ENCODE data around the gene PDE8A. TPM values are rescaled to one million over a fixed set of nuclear protein-coding genes. Genes with fewer than 3 reads are reported as not detected.

Gene PDE8A
- total and polyA plus RNA-seq, 11 donors: 9.4 to 21.5 (median 15.9) TPM

DNA sequence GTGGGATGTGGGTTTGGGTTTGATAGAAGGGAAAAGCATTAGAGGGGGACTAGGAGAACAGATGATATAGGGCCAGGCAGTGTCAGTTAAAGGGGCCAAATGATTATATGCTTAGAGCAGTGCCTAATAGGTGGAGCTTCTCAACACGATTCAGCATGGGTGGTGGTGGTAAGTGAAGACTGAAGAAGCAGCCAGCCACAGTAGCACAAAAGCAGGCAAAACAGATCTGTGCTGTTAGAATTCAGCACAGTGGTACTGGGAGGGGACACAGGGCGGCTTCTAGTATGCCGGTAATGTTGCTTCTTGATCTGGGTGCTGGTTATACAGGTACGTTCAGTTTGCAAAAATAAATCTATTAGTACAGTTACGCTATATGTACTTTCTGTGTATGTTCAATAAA lies 25.5 kb downstream of the PDE8A start:
- WGBS, 4 donors: 76 to 88% (median 86%) methylated on average over 5 of the region's 5 CpGs
- Histone ChIP-seq H3K9me3 (no peaks in the 10 kb centered on the region), H3K36me3 (no peaks in the 10 kb centered on the region), H3K27me3 (no peaks in the 10 kb centered on the region), H3K4me3 (no peak overlapping the region), H3K4me1 (peaks cover 21 to 87% (median 61%) of the 10 kb centered on the region in 12 donors), H3K27ac (peak overlapping the region in 2 of 12 donors; percentile 1 to 43)
- intact Hi-C loops (cut with DNase I): loop anchor here in 3 of 10 donors (1.0 to 10.0 kb wide), 2 partner anchors 19 to 52 kb away; no protein-coding TSS in a partner anchor
- ATAC-seq (no peak), DNase-seq (no peak)
- TF ChIP-seq POLR2A (IDR thresholded peaks at IDR 0.05): no peak
- TF ChIP-seq, protein P1, sequence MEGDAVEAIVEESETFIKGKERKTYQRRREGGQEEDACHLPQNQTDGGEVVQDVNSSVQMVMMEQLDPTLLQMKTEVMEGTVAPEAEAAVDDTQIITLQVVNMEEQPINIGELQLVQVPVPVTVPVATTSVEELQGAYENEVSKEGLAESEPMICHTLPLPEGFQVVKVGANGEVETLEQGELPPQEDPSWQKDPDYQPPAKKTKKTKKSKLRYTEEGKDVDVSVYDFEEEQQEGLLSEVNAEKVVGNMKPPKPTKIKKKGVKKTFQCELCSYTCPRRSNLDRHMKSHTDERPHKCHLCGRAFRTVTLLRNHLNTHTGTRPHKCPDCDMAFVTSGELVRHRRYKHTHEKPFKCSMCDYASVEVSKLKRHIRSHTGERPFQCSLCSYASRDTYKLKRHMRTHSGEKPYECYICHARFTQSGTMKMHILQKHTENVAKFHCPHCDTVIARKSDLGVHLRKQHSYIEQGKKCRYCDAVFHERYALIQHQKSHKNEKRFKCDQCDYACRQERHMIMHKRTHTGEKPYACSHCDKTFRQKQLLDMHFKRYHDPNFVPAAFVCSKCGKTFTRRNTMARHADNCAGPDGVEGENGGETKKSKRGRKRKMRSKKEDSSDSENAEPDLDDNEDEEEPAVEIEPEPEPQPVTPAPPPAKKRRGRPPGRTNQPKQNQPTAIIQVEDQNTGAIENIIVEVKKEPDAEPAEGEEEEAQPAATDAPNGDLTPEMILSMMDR (IDR thresholded peaks at IDR 0.05): no peak

DNA sequence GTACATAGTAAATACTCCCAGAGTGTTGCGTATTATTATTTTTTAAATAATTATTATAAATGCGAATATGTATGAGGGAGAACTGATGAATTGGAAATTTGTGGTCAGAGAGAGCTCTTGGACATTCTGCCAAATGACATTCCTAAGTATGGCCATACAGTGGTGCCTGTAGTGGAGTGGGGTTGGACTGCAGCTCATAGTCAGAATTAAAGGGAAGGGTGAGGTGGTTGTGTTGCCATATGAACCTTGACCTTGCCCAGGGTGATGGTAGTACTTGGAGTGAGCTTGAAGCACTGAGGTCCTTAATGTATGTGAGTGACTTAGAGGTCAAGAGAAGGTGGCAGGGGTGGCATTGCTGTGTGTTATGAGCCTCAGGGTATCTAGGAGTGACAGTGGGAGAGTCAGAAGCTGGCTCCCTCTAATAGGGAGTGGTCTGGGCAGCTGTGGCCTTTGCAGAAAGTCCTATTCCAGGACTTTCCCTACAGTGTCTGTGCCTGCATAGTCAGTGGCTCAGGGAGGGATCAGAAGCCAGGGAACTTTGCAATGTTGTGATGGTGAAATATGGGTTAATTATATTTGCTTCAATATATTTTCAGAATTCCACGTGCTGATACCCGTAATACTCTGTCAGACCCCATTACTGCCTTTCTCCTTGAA lies 26.2 kb downstream of the PDE8A start:
- WGBS, 4 donors: 62 to 96% (median 90%) methylated on average over 4 of the region's 4 CpGs
- Histone ChIP-seq H3K27me3 (no peaks in the 10 kb centered on the region), H3K27ac (peak overlapping the region in 7 of 12 donors; percentile 20 to 84 (median 43)), H3K36me3 (no peaks in the 10 kb centered on the region), H3K4me1 (peaks cover 21 to 80% (median 59%) of the 10 kb centered on the region in 12 donors), H3K9me3 (no peaks in the 10 kb centered on the region), H3K4me3 (no peak overlapping the region)
- TF ChIP-seq, protein P1 (IDR thresholded peaks at IDR 0.05): no peak
- no peak for TF ChIP-seq POLR2A (IDR thresholded peaks at IDR 0.05)
- intact Hi-C loops (cut with DNase I): loop anchor here in 3 of 10 donors (1.0 to 10.0 kb wide), 2 partner anchors 18 to 53 kb away; no protein-coding TSS in a partner anchor
- ATAC-seq: peak in 1 of 4 donors; percentile 14
- DNase-seq: no peak

DNA sequence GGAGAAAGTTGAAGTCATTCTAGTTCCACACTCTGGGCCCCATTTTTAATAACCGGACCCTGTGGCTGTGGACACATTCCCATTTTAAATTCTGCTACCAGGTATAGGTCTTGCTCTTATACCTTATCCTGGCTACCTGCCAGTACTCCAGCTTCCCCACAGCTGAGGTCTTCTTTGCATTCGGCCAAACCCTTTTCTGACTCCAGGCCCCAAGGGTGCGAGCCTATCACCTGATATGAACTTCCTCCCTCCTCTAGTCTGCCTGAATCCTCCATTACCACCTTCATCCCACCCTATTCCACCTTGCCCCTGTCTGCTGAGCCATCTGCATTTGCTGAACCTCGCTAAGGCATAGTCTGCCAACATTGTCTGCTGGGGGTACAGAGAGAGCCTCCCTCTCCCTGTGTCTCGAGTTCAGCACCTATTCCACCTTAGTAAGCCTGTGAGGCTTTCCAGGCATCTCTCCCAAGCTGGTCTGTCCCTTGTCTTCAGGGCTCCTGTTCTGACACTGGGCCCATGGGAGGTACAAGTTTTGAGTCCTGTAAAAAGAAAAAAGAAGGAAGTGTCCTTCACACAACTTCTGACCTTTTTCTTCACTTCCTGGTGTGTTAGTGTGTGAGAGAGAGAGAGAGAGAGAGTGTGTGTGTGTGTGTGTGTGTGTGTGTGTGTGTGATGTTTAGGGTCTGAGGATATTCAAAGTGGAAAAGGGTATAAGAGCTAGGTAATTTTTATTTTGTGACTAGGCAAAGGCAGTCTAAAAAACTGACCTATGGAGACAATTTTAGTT lies 27.0 kb downstream of the PDE8A start:
- H3K9me3 ChIP-seq: no peaks in the 10 kb centered on the region
- ATAC-seq (peak in 2 of 4 donors; percentile 3 to 10), DNase-seq (no peak)
- no peak for TF ChIP-seq POLR2A (IDR thresholded peaks at IDR 0.05)
- TF ChIP-seq, protein P1 (IDR thresholded peaks at IDR 0.05): no peak
- H3K36me3 ChIP-seq: no peaks in the 10 kb centered on the region
- H3K4me1 ChIP-seq: peaks cover 21 to 72% (median 54%) of the 10 kb centered on the region in 12 donors
- H3K27ac ChIP-seq: peak overlapping the region in 10 of 12 donors; percentile 20 to 84 (median 50)
- 59 to 73% (median 68%) methylated on average over 5 of the region's 5 CpGs for WGBS, 4 donors
- H3K4me3 ChIP-seq: no peak overlapping the region
- intact Hi-C loops (cut with DNase I): loop anchor here in 2 of 10 donors (10.0 kb wide), 1 partner anchor 54 kb away; no protein-coding TSS in a partner anchor
- H3K27me3 ChIP-seq: no peaks in the 10 kb centered on the region

DNA sequence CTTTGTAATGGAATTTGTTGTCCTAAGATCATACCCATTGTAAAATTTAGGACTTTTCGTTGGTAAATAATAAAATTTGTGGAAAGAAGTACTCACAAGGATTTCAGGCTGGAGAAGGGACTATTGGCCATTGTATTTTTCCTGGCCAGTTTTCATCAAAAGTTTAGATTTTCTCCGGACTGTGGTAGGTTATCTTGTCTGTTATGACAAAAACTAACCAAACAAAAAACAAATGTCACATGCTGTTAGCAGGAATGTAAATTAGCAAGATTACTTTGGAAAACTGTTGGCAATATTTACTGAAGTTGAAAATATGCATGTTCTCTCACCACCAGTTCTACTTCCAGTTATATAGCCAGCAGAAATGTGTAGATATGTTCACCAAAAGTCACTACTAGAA lies 27.8 kb downstream of the PDE8A start:
- TF ChIP-seq POLR2A (IDR thresholded peaks at IDR 0.05): no peak
- TF ChIP-seq, protein P1 (IDR thresholded peaks at IDR 0.05): no peak
- 60 to 71% (median 68%) methylated on average over 2 of the region's 2 CpGs for WGBS, 4 donors
- Histone ChIP-seq H3K9me3 (no peaks in the 10 kb centered on the region), H3K4me3 (no peak overlapping the region), H3K4me1 (peaks cover 21 to 67% (median 51%) of the 10 kb centered on the region in 12 donors), H3K27me3 (no peaks in the 10 kb centered on the region), H3K36me3 (no peaks in the 10 kb centered on the region), H3K27ac (peak overlapping the region in 10 of 12 donors; percentile 35 to 89 (median 65))
- intact Hi-C loops (cut with DNase I): loop anchor here in 2 of 10 donors (10.0 kb wide), 1 partner anchor 55 kb away; no protein-coding TSS in a partner anchor
- ATAC-seq: no peak
- no peak for DNase-seq
